ENCODE measurements around the gene TROAP. TPM values are rescaled to one million over a fixed set of nuclear protein-coding genes. Genes with fewer than 3 reads are reported as not detected.

Gene TROAP
- total and polyA plus RNA-seq, 9 of the 15 experiments (the other 6 are each of a cell fraction or from before 2014, with no cell fraction given) = 46.4 to 171 (median 59.8) TPM

- no peak for TF ChIP-seq NR2C1 (IDR thresholded peaks at IDR 0.05)
- TF ChIP-seq NR2C1 (tag; IDR thresholded peaks at IDR 0.05) = 0 out of 2 replicates have a peak, but pooled peaks have one; percentile 16
- 0 out of 2 replicates have a peak, but pooled peaks have one; percentile 84 for TF ChIP-seq SREBF2 (CRISPR knock-in tag; IDR thresholded peaks at IDR 0.05)
- TF ChIP-seq ZZZ3 (IDR thresholded peaks at IDR 0.05) = no peak
- TF ChIP-seq RAD21 (CRISPR knock-in tag; conservative IDR thresholded peaks at IDR 0.05 in 1 of 2, IDR thresholded peaks at IDR 0.05 in 1 of 2) = peak; percentile 86 to 94
- TF ChIP-seq JUN (IDR thresholded peaks at IDR 0.05; ENCODE audit: borderline replicate concordance, low read depth, low read length) = no peak
- TF ChIP-seq JUN (CRISPR knock-in tag; IDR thresholded peaks at IDR 0.05; ENCODE audit: borderline replicate concordance) = peak; percentile 37; the same call in 1 of the 2 replicates
- peak; percentile 68; the same call in 1 of the 2 replicates for TF ChIP-seq TARDBP (IDR thresholded peaks at IDR 0.05)
- no peak; a peak in 1 of 4 replicates for TF ChIP-seq KDM1A (IDR thresholded peaks at IDR 0.05)
- TF ChIP-seq KLF6 (CRISPR knock-in tag; IDR thresholded peaks at IDR 0.05; ENCODE audit: borderline replicate concordance) = no peak
- TF ChIP-seq RERE (CRISPR knock-in tag; IDR thresholded peaks at IDR 0.05; ENCODE audit: borderline replicate concordance) = no peak
- no peak for TF ChIP-seq ATF2 (CRISPR knock-in tag; IDR thresholded peaks at IDR 0.05)
- TF ChIP-seq GMEB1 (CRISPR knock-in tag; IDR thresholded peaks at IDR 0.05) = no peak
- no peak for TF ChIP-seq POU5F1 (IDR thresholded peaks at IDR 0.05; ENCODE audit: borderline replicate concordance, low read depth, low read length, partially characterized antibody)
- TF ChIP-seq FOXJ3 (CRISPR knock-in tag; IDR thresholded peaks at IDR 0.05) = no peak
- TF ChIP-seq ZNF644 (tag; IDR thresholded peaks at IDR 0.05; ENCODE audit: low read depth) = no peak
- TF ChIP-seq NCOA6 (IDR thresholded peaks at IDR 0.05) = no peak
- no peak for TF ChIP-seq ZNF583 (CRISPR knock-in tag; IDR thresholded peaks at IDR 0.05)
- no peak for TF ChIP-seq KLF1 (tag; IDR thresholded peaks at IDR 0.05)
- TF ChIP-seq SREBF1 (IDR thresholded peaks at IDR 0.05; ENCODE audit: borderline replicate concordance, low read depth, low read length) = no peak
- TF ChIP-seq ARID2 (IDR thresholded peaks at IDR 0.05) = no peak
Observed at GRCh38 chr12:49342066-49342913, 19.2 kb downstream of the TROAP start (continued).

Data from K562 (cell line).